Osteoblast (primary cell): ENCODE measurements around the gene ANKH. TPM values are rescaled to one million over a fixed set of nuclear protein-coding genes. Genes with fewer than 3 reads are reported as not detected.

Source experiments
- DNase-seq: peaks from one replicate; pipeline ENCODE4 v3.0.0; 2011; ENCODE audit warnings: low spot score, mixed read lengths; ENCODE audit not compliant: insufficient read length; ENCODE audit errors: missing footprints
- H2AFZ ChIP-seq: 2 replicates; pipeline ENCODE4 v1.6.0; 2011; ENCODE audit warnings: mild to moderate bottlenecking, low read length
- H3K27ac ChIP-seq: 2 replicates; pipeline ENCODE4 v1.5.1; 2011; ENCODE audit warnings: mild to moderate bottlenecking, low read depth, low read length, moderate library complexity
- H3K27me3 ChIP-seq: 2 replicates; pipeline ENCODE4 v1.6.0; 2012; ENCODE audit warnings: mild to moderate bottlenecking, control low read depth, inconsistent platforms, low read length, moderate library complexity; ENCODE audit not compliant: insufficient read depth
- H3K36me3 ChIP-seq: 2 replicates; pipeline ENCODE4 v1.5.1; 2011; ENCODE audit warnings: mild to moderate bottlenecking, low read length, control low read depth, moderate library complexity; ENCODE audit not compliant: insufficient read depth
- H3K4me1 ChIP-seq: 2 replicates; pipeline ENCODE4 v1.5.1; 2011; ENCODE audit warnings: mild to moderate bottlenecking, low read length, control low read depth, moderate library complexity; ENCODE audit not compliant: insufficient read depth
- H3K4me2 ChIP-seq: 2 replicates; pipeline ENCODE4 v1.6.0; 2011; ENCODE audit warnings: mild to moderate bottlenecking, low read length; ENCODE audit not compliant: insufficient read depth
- H3K4me3 ChIP-seq: fragments of 200-600 bp; sonication (generic); 3 replicates; pipeline ENCODE4 v1.5.1; 2012; ENCODE audit warnings: mild to moderate bottlenecking, low read length, inconsistent platforms; ENCODE audit not compliant: insufficient read depth
- H3K79me2 ChIP-seq: 2 replicates; pipeline ENCODE4 v1.6.0; 2012; ENCODE audit warnings: mild to moderate bottlenecking, low read length, control low read depth, inconsistent platforms; ENCODE audit not compliant: insufficient read depth
- H3K9me3 ChIP-seq: 2 replicates; pipeline ENCODE4 v1.5.1; 2011; ENCODE audit warnings: low read depth, low read length, control low read depth
- H4K20me1 ChIP-seq: 2 replicates; pipeline ENCODE4 v1.6.0; 2012; ENCODE audit warnings: mild to moderate bottlenecking, low read length, control low read depth; ENCODE audit not compliant: insufficient read depth
- total RNA-seq: library from RNA; depleted of rRNA; stranded (reverse); fragments of >200 nt; gene quantifications from 2 replicates; pipeline ENCODE4 v1.2.3, GENCODE V29; 2012
- TF ChIP-seq, protein P1 (sequence below): IDR thresholded peaks from 2 replicates; pipeline ENCODE4 v1.5.1; 2011; ENCODE audit warnings: mild to moderate bottlenecking, low read depth, low read length, moderate library complexity; ENCODE audit errors: extremely low read depth

ANKH gene
- total RNA-seq, 1 donor = 125 TPM

DNA sequence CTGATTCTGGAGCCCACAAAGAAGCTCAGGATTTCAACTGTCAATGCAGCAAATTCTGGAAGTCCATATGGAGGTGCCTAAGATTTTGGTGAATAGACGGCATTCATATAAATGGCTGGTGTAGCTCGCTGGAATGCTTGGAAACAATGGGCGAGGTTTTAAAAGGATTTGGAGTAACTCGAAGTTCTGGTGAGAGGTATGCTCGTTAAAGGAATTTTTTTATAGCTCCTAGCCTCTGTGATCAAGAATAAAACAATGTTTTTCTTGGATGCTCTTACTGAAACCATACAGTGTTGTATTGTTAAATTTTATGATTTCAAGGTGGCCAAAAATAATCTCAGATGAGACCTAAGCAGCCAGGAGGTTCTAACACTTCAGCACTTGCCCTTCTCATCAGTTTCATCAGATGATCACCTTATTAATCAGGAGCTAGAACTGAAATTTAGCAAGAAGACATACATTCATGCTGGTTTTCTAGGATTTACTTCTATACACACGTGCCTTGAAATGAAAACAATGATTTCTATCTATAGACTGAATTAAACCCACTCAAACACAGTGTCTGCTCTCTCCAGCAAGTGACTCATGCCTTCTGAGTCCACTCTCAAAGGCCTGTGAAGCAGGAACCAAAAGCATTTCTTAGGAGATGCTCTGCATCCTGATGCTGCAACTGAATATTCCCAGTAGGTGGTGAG lies 127.8 kb downstream of the ANKH start:
- H3K79me2 ChIP-seq = peaks cover 7% of the 10 kb centered on the region
- TF ChIP-seq, protein P1, sequence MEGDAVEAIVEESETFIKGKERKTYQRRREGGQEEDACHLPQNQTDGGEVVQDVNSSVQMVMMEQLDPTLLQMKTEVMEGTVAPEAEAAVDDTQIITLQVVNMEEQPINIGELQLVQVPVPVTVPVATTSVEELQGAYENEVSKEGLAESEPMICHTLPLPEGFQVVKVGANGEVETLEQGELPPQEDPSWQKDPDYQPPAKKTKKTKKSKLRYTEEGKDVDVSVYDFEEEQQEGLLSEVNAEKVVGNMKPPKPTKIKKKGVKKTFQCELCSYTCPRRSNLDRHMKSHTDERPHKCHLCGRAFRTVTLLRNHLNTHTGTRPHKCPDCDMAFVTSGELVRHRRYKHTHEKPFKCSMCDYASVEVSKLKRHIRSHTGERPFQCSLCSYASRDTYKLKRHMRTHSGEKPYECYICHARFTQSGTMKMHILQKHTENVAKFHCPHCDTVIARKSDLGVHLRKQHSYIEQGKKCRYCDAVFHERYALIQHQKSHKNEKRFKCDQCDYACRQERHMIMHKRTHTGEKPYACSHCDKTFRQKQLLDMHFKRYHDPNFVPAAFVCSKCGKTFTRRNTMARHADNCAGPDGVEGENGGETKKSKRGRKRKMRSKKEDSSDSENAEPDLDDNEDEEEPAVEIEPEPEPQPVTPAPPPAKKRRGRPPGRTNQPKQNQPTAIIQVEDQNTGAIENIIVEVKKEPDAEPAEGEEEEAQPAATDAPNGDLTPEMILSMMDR = no peak
- H3K4me2 ChIP-seq = peak overlapping the region; percentile 31
- peaks cover 77% of the 10 kb centered on the region for H3K36me3 ChIP-seq
- H3K4me3 ChIP-seq = no peak overlapping the region
- no peaks in the 10 kb centered on the region for H3K9me3 ChIP-seq
- DNase-seq = peak; percentile 96
- H2AFZ ChIP-seq = no peak overlapping the region
- peak overlapping the region; percentile 67 for H3K27ac ChIP-seq
- H3K4me1 ChIP-seq = peaks cover 33% of the 10 kb centered on the region
- peaks cover 16% of the 10 kb centered on the region for H4K20me1 ChIP-seq
- H3K27me3 ChIP-seq = no peaks in the 10 kb centered on the region

GRCh38 chr5:14742498-14742897 lies 129.1 kb downstream of the ANKH start:
- Histone ChIP-seq H2AFZ (no peak overlapping the region), H3K36me3 (peaks cover 80% of the 10 kb centered on the region), H3K4me2 (no peak overlapping the region), H3K79me2 (peaks cover 7% of the 10 kb centered on the region), H3K4me1 (peaks cover 33% of the 10 kb centered on the region), H3K27ac (no peak overlapping the region), H3K9me3 (no peaks in the 10 kb centered on the region), H3K4me3 (no peak overlapping the region), H4K20me1 (peaks cover 16% of the 10 kb centered on the region), H3K27me3 (no peaks in the 10 kb centered on the region)
- DNase-seq = peak; percentile 41
- TF ChIP-seq, protein P1 = no peak

GRCh38 chr5:14741801-14742440 lies 129.7 kb downstream of the ANKH start:
- Histone ChIP-seq H3K9me3 (no peaks in the 10 kb centered on the region), H2AFZ (no peak overlapping the region), H3K4me1 (peaks cover 33% of the 10 kb centered on the region), H3K4me2 (no peak overlapping the region), H3K27ac (no peak overlapping the region), H4K20me1 (peaks cover 16% of the 10 kb centered on the region), H3K79me2 (peaks cover 7% of the 10 kb centered on the region), H3K27me3 (no peaks in the 10 kb centered on the region), H3K36me3 (peaks cover 80% of the 10 kb centered on the region), H3K4me3 (no peak overlapping the region)
- TF ChIP-seq, protein P1 = no peak
- DNase-seq = peak; percentile 13

DNA sequence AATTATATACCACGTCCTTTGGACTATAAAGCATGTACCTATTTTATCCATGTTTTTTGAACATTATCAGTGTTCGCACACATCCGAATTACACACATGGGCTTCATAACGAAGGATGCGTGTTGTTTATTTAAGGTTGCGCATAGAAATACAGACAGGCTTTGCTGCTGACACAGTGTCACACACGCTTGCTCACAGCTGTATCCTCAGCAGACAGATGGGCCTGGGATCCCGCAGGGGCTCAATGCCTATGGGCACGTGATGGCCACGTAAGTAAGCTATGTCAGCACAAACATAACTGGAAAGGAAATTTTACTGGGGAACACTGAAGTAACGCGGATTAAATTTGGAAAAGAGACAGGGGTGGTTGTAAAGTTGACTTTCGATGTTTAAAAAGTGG lies 130.4 kb downstream of the ANKH start:
- no peak for DNase-seq
- peaks cover 33% of the 10 kb centered on the region for H3K4me1 ChIP-seq
- H3K36me3 ChIP-seq = peaks cover 85% of the 10 kb centered on the region
- no peak overlapping the region for H3K4me3 ChIP-seq
- no peak overlapping the region for H2AFZ ChIP-seq
- H3K27ac ChIP-seq = no peak overlapping the region
- H3K4me2 ChIP-seq = no peak overlapping the region
- no peaks in the 10 kb centered on the region for H3K9me3 ChIP-seq
- peaks cover 16% of the 10 kb centered on the region for H4K20me1 ChIP-seq
- no peaks in the 10 kb centered on the region for H3K27me3 ChIP-seq
- H3K79me2 ChIP-seq = peaks cover 10% of the 10 kb centered on the region
- TF ChIP-seq, protein P1 = no peak
